ENCODE data around the gene FLVCR1.
"Not testable (repeated sequence)": the region's sequence is repeated elsewhere in the genome, so short reads cannot be mapped to it uniquely, and the experiment has no call there.

The FLVCR1 gene

DNA sequence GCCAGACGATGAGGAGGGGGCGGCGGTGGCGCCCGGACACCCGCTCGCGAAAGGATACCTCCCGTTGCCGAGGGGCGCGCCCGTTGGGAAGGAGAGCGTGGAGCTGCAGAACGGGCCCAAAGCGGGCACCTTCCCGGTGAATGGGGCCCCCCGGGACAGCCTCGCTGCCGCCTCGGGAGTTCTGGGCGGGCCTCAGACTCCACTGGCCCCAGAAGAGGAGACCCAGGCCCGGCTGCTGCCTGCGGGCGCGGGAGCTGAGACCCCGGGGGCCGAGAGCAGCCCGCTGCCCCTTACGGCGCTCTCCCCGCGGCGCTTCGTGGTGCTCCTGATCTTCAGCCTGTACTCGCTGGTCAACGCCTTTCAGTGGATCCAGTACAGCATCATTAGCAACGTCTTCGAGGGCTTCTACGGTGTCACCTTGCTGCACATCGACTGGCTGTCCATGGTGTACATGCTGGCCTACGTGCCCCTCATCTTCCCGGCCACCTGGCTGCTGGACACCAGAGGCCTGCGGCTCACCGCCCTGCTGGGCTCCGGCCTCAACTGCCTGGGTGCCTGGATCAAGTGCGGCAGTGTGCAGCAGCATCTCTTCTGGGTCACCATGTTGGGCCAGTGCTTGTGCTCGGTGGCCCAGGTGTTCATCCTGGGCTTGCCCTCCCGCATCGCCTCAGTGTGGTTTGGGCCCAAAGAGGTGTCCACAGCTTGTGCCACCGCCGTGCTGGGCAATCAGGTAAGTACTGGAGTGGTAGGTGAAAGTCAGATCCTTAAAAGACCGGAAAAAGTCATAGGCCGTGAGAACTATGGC, 588 bp downstream of the FLVCR1 start:
- Histone ChIP-seq H3K4me3 (peak overlapping the region; percentile 75 to 99 (median 96)), H3K27ac (peak overlapping the region in 20 of 21 experiments; percentile 57 to 94 (median 87))

DNA sequence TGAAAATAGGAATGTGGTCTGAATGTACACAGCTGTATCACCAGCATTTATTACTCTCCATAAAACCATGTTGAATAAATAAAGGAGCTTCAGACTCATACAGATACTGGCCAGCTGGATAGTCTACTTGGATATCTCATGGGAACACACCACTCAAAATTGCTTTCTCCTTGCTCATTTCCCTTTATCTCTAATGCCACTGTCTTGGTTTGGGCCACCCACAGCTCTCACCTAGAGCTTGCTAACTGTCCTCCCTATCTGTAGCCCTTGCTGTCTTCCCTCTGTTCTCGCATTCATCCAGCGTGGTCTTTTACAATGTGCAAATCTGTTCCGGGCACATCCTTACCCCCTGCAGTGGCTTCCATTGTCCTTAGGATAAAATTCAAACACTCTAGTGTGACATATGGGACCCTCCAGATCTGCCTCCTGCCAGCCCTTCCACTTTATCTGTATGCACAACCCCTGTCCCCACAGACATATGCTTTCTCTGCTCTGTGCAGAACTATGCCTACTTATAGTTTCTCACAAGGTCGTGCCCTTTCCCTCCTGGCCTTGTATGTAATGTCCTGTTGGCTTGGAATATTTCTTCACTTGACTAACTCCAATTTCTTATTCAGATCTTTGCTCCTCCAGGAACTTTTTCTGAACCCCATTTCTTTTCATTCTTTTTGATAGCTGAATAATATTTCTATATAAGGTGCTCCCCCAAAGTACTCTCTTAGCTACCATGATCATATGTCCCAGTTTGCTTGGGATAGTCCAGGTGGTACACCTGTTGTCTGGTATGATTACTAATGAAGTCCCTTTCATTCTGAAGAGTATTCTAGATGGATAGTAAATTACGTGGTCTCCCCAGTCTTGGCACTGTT, 2.9 kb downstream of the FLVCR1 start:
- peak overlapping the region in 1 of 21 experiments; percentile 10 for H3K27ac ChIP-seq
- H3K4me3 ChIP-seq, result no peak overlapping the region

DNA sequence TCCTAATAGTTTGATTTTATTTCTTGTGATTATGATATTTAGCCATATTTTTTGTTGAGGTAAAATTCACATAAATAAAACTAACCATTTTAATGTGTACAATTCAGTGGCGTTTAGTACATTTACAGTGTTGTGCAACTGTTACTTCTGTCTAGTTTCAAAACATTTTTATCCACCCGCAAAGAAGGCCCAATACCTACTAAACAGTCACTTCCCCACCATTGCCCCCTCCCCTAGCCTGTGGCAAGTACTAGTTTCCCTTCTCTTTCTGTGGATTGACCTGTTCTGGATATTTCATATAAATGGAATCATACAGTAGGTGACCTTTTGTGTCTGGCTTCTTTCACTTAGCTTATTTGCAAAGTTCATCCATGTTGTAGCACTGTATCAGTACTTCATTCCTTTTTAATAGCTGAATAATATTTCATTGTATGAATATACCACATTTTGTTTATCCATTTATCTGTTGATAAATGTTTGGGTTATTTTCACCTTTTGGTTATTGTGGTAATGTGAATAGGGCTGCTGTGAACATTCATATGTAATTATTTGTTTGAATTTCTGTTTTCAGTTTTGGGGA, 4.1 kb downstream of the FLVCR1 start:
- no peak overlapping the region for H3K4me3 ChIP-seq
- no peak overlapping the region for H3K27ac ChIP-seq

DNA sequence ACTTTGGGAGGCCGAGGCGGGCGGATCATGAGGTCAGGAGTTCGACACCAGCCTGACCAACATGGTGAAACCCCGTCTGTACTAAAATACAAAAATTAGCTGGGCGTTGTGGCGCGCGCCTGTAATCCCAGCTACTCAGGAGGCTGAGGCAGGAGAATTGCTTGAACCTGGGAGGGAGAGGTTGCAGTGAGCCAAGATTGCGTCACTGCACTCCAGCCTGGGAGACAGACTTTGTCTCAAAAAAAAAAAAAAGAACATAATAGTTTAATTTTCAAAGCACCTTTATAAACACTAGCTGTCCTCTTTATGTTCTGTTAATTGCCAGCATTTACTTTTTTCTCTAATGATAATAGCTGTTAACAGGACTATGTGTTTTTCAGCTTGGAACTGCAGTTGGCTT, 5.3 kb downstream of the FLVCR1 start:
- not testable (repeated sequence) for H3K4me3 ChIP-seq, H3K27ac ChIP-seq

DNA sequence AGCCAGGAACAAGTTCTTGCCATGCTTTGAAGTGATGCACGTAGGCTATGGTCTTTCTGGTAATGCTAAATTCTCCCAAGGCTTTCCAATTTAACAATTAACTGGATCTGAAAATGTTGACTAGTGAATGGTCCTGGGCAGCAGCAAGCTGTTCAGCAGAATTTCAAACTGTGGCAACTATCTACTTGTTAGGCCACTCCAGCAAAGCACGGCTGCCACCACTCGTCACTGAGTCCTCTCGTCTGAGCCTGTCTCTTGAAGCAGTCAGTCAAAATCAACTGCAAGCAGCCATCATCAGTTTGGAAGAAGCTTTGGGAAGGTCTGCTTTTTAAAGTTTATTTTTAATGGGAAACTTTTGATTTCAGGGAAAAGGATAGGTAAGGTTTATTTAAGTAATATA, 6.1 kb downstream of the FLVCR1 start:
- Histone ChIP-seq H3K4me3 (no peak overlapping the region), H3K27ac (no peak overlapping the region)

DNA sequence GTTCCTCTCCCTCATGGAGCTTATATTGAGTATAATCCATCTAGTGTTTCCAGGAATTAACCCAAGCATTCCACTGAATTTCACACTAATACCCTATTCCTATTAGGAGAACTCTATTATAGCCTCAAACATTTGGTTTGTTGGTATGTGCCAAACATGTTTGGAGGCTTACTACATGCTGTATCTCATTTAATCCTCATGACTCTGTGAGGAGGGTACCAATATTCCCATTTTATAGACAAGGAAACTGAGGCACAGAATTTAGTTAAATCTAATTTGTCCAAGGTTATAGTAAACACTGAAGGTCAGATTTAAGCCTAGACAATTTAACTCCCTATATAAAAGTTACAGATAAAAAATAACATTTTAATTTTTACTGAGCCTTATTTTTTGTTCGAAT, 9.1 kb downstream of the FLVCR1 start:
- Histone ChIP-seq H3K27ac (no peak overlapping the region), H3K4me3 (no peak overlapping the region)

DNA sequence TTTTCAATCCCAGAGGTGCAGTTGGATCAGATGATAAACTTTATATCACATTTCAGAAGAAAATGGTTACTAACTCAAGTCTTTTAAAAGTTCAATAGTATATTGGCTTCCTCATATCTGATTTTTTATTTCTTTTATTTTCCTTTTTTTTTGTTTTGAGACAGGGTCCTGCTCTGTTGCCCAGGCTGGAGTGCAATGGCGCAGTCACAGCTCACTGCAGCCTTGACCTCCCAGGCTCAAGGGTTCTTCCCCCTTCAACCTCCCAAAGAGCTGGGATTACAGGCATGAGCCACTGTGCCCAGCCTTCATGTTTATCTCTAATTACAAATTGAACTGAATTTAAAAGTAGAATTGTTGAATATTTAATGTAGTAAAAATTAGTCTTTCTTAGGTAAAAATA, 13.9 kb downstream of the FLVCR1 start:
- no peak overlapping the region for H3K4me3 ChIP-seq
- no peak overlapping the region for H3K27ac ChIP-seq

DNA sequence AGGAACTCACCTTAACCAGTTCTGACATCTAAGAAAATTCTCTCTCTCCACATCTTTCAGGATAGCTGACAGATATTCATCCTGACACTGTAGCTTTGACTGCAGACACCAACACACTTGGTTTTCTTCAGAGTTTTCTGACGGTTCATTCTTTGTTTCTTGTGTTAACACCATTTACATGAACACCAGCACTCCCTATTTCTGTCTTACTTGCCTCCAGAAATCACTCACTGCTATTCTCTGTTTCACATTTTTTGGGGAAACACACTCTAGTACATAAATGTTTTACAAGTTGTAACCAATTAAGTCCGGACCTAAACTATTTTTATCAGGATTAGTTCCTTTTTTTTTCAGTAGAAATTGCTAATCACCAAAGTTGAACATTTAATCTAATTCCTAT, 15.4 kb downstream of the FLVCR1 start:
- H3K27ac ChIP-seq, result no peak overlapping the region

DNA sequence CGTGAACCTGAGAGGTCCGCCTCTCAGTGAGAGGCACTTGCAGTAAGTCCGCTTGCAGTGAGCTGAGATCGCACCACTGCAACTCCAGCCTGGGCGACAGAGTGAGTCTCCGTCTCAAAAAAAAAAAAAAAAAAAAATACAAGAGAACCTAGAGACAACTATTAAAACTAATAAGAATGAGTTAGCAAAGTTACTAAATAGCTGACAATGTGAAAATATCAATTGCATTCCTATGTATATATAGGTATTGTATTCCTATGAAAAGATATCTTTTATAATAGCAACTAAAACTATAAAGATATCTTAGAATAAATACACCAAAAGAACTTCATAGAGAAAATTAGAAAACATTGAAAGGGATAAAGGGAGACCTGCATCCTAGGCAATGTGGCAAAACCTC, 20.3 kb downstream of the FLVCR1 start:
- H3K4me3 ChIP-seq, result no peak overlapping the region
- no peak overlapping the region for H3K27ac ChIP-seq

More for the DNA sequence above, 15.4 kb downstream of the FLVCR1 start:
- no peak overlapping the region for H3K4me3 ChIP-seq

DNA sequence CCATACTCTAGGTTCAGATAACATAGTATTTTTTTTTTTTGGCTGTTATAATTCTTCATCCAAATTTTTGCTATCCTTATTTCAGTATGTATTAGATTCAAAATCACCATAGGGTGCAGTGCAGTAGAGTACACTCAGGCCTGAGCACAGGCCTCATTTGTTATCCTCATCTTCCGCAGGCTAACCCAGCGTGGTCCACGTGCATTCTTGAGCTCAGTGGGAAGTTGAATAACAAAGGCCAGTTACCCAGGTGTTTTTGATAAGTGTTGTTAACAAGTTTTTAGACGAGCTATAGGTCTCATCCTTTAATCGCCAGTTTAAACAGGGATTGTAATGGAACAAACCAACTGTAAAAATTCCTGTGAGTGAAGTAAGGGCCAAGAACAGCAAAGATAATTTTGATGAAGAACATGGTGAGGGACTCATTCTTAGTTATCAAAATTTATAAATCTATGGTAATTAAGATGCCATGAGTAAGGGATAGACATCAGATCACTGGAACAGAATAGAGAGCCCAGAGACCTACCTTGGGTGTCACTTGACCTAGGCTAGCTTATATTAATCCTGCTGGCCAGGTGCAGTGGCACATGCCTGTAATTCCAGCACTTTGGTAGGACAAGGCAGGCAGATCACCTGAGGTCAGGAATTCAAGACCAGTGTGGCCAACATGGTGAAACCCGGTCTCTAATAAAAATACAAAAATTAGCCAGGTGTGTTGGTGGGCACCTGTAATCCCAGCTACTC, 22.0 kb downstream of the FLVCR1 start:
- no peak overlapping the region for H3K27ac ChIP-seq
- no peak overlapping the region for H3K4me3 ChIP-seq

DNA sequence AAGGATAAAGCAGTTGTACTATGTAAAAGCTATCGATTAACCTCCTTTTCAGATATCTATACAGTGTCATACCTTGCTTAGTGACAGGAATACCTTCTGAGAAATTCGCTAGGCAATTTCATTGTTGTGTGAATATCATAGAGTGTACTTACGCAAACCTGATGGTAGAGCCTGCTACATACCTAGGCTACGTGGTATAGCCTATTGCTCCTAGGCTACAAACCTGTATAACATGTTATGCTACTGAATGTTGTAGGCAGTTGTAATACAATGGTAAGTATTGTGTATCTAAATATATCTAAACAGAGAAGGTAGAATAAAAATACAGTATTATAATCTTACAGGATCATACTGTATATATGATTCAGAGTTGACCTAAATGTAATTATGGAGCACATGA, 26.5 kb downstream of the FLVCR1 start:
- Histone ChIP-seq H3K4me3 (no peak overlapping the region), H3K27ac (no peak overlapping the region)

DNA sequence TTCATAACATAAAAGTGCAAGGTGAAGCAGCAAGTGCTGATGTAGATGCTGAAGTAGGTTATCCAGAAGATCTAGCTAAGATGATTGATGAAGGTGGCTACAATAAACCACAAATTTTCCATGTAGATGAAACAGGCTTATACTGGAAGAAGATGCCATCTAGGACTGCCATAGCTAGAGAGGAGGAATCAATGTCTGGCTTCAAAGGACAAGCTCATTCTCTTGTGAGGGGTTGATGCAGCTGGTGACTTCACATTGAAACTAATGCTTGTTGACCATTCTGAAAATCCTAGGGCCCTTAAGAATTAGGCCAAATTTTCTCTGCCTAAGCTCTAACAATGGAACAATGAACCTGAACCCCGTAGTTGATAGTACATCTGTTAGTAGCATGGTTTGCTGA, 34.0 kb downstream of the FLVCR1 start:
- no peak overlapping the region for H3K4me3 ChIP-seq
- no peak overlapping the region for H3K27ac ChIP-seq

DNA sequence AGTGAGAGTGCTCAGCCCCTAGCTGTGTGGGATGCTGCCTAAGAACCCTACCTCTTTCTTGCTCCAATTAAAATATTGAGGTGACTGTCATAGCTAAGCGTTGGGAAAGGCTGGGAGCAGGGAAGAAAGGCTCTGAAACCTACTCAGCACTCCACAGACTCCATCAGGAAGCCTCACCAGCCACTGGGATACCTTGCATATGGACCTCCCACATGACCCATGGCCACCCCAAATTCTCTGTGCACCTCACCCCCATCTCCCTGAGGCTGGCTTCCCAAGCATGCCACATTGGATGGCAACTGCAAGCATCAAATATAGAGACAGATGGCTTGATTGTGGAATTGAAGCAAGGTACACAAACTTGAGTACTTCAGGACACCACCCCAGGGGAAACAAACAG, 41.8 kb downstream of the FLVCR1 start:
- Histone ChIP-seq H3K4me3 (no peak overlapping the region), H3K27ac (no peak overlapping the region)

DNA sequence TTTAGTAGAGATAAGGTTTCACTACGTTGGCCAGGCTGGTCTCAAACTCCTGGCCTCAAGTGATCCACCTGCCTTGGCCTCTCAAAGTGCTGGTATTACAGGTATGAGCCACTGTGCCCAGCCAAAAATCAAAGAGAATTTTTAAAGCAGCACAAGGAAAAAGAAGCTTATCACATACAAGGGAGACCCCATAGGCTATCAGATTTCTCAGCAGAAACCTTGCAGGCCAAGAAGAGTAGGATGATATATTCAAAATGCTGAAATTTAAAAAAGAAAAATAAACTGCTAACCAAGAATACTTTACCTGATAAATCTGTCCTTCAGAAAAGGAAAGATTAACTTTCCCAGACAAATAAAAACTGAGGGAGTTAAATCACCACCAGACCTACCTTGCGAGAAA, 43.2 kb downstream of the FLVCR1 start:
- Histone ChIP-seq H3K4me3 (no peak overlapping the region), H3K27ac (no peak overlapping the region)

DNA sequence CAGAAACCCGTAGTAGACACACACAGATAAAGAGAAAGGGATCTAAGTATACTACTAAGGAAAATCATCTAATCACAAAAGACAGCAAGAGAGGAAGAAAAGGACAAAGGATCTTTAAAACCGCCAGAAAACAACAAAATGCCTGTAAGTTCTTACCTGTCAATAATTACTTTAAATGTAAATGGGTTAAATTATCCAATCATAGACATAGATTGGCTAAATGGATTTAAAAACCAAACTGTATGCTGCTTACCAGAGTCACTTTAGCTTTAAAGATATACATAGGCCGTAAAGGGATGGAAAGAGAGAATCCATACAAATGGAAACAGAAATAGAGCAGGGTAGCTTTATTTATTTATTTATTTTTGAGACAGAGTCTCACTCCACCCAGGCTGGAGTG, 44.0 kb downstream of the FLVCR1 start:
- H3K4me3 ChIP-seq, result no peak overlapping the region
- no peak overlapping the region for H3K27ac ChIP-seq

DNA sequence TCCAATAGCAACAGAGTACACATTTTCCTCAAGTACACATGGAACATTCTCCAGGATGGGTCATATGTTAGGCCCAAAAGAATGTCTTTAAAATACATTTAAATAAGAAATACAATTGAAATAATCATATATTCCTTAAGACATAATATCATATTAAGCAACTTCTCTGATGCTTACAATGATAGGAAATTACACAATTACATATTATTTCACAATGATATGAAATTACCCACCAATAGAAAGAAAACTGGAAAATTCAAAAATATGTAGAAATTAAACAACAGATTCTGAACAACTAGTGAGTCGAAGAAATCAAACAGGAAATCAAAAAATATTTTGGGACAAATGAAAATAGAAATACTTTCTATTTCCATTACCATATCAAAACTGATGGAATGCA, 45.6 kb downstream of the FLVCR1 start:
- no peak overlapping the region for H3K27ac ChIP-seq
- no peak overlapping the region for H3K4me3 ChIP-seq

DNA sequence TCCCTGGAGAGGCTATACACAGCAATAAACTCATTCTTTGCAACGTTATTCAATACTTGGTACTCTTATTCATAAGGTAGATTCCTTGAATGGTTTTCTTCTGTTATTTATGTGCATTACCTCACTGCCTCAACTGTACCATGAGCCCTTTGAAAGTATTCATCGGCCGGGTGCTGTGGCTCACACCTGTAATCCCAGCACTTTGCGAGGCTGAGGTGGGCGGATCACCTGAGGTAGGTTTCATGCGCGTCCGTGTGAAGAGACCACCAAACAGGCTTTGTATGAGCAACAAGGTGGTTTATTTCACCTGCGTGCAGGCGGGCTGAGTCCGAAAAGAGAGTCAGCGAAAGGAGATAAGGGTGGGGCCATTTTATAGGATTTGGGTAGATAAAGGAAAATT, 50.0 kb downstream of the FLVCR1 start:
- H3K27ac ChIP-seq, H3K4me3 ChIP-seq: not testable (repeated sequence)

DNA sequence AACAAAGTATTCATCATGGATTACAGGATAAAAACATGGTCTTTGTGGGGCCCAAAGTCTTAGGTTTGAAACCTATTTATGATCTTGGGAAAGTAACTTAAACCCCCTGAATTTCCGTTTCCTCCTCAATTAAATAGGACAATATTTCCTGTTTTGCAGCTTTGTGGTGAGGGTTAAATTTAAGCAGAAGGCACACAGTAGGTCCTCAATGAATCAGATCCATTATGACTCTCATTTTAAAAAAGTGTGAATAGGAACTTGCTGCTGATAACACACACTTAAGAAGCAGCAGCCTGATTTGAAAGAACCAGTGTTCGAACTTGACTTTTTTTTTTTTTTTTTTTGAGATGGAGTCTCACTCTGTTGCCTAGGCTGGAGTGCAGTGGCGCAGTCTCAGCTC, 50.9 kb downstream of the FLVCR1 start:
- Histone ChIP-seq H3K27ac (no peak overlapping the region), H3K4me3 (no peak overlapping the region)

DNA sequence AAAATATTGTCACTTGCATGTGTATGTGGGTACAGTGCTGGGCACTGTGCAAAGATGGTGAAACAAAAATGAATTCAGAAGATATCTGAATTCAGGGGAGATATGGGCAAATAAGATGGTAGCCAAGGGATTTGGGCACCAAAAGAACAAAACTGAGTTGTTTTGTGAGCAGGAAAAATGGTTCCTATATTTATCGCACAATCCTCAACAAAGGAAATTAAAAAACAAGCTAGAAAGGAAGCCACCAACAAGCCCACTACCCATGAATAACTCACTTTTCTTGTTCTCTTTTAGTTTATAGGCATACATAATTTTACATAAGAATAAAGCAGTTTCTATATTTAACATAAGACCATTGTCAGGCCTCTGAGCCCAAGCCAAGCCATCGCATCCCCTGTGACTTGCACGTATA, 51.6 kb downstream of the FLVCR1 start:
- Histone ChIP-seq H3K4me3 (no peak overlapping the region), H3K27ac (no peak overlapping the region)

DNA sequence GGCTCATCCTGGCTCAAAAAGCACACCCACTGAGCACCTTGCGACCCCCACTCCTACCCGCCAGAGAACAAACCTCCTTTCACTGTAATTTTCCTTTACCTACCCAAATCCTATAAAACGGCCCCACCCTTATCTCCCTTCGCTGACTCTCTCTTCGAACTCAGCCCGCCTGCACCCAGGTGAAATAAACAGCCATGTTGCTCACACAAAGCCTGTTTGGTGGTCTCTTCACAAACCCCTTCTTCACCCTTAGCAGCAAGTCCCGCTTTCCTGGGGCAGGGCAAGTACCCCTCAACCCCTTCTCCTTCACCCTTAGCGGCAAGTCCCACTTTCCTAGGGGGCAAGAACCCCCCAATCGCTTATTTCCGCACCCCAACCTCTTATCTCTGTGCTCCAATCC, 52.1 kb downstream of the FLVCR1 start:
- H3K4me3 ChIP-seq, H3K27ac ChIP-seq: not testable (repeated sequence)

Data from skin epidermis (tissue), 12 donors.